Inflammatory macrophage (primary cell): ENCODE data around the gene ALX3.

Experiments used
- DNase-seq, 2 donors: peaks; one replicate each; pipeline ENCODE4 v3.0.0-alpha.2; 2020 to 2022

Gene ALX3

GRCh38 chr1:110064576-110065337 lies 5.7 kb downstream of the ALX3 start:
- DNase-seq: no peak

DNA sequence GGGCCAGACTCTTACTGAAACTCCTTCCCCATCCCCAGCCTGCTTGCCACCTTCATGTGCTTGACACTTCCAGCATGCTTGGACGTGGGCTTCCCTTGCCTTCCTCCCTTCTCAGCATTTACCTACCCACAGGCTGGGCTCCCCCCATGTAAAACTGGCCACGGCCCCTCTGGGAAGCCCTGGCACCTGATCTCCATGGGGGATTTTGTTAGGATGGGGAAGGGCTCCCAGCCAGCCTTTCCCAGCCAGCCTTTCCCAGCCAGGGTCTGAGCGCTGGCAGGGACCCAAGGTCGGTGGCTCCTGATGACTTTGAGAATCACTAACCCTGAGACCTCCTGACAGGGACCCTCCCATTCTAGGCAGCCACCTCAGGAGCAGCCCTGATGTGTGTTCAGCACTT lies 6.7 kb downstream of the ALX3 start:
- no peak for DNase-seq

GRCh38 chr1:110062612-110063011 lies 7.9 kb downstream of the ALX3 start:
- DNase-seq: no peak

GRCh38 chr1:110061341-110061740 lies 9.1 kb downstream of the ALX3 start:
- DNase-seq: no peak

GRCh38 chr1:110060662-110061060 lies 9.8 kb downstream of the ALX3 start:
- DNase-seq: no peak

- peak; percentile 63 to 68 for DNase-seq
Measured at GRCh38 chr1:110060034-110060661, 10.3 kb downstream of the ALX3 start.

- no peak for DNase-seq
Measured at GRCh38 chr1:110059133-110059863, 11.2 kb downstream of the ALX3 start.

GRCh38 chr1:110058591-110058990 lies 11.9 kb downstream of the ALX3 start:
- no peak for DNase-seq

GRCh38 chr1:110057963-110058518 lies 12.4 kb downstream of the ALX3 start:
- peak; percentile 68 to 77 for DNase-seq

DNA sequence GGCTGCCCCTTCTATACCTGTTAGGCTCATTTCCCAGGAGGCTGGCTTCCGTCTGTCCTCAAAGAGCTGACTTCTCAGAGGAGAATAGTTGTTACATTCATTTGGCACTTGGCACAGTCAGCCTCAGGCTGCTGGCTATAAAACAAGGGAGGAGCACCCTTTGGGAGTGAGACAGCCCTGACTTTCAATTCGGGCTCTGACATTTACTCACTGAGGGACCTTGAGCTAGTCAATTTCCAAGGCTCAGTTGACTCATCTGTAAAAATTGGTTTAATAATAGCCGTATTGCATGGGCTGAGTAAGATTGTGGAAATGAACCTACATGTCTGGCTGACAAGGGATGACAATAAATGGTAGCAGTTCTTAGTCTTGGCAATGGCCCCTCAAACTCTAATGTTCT lies 13.7 kb downstream of the ALX3 start:
- no peak for DNase-seq

GRCh38 chr1:110056285-110056683 lies 14.2 kb downstream of the ALX3 start:
- no peak for DNase-seq

DNA sequence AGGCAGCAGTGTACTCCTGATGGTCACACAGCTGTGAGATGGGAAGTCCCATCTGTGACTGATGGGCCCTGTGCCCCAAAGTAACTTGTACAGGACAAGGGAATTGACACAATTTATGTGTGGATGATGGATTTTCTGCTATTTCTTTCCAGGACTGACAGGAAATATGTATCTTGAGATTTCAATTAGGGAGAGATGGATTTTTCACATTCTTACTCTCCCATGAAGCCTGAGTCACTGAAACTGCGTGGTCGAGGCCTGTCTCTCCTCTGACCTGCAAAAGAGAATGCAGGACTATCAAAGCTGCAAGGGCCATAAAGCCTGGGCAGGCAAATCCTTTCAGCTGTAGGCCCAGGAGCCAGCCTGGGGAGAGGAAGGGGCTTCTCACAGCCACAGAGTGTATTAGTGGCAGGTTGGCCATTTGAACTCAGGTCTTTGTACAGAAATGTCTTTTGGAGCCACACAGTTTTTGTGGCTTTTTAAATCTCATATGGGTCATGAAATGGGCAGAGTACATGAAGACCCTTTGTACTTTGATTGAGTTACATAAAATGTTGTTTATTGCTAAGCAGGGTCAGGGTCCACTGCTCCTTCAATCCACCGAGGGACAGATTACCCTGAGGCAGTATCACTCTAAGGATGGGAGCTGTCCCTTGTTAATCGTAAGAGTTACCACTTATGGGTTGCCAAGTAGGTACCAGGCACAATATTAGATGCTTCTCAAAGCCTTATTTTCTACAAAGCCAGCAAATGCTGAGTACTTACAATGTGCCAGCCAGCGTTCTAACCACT lies 14.8 kb downstream of the ALX3 start:
- no peak for DNase-seq

DNA sequence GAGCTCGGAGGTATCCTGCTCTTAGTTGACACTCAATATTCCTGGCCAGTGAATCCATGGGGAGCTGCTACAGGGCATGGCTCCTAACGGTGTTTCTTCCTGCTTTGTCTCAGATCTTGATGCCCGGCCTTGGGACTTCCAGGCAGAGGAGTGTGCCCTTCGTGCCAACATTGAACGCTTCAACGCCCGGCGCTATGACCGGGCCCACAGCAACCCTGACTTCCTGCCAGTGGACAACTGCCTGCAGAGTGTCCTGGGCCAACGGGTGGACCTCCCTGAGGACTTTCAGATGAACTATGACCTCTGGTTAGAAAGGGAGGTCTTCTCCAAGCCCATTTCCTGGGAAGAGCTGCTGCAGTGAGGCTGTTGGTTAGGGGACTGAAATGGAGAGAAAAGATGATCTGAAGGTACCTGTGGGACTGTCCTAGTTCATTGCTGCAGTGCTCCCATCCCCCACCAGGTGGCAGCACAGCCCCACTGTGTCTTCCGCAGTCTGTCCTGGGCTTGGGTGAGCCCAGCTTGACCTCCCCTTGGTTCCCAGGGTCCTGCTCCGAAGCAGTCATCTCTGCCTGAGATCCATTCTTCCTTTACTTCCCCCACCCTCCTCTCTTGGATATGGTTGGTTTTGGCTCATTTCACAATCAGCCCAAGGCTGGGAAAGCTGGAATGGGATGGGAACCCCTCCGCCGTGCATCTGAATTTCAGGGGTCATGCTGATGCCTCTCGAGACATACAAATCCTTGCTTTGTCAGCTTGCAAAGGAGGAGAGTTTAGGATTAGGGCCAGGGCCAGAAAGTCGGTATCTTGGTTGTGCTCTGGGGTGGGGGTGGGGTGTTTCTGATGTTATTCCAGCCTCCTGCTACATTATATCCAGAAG lies 16.7 kb downstream of the ALX3 start:
- DNase-seq: peak; percentile 36 to 59

GRCh38 chr1:110051262-110051648 lies 19.2 kb downstream of the ALX3 start:
- DNase-seq: no peak

- no peak for DNase-seq
Measured at GRCh38 chr1:110050602-110051261, 19.7 kb downstream of the ALX3 start.

DNA sequence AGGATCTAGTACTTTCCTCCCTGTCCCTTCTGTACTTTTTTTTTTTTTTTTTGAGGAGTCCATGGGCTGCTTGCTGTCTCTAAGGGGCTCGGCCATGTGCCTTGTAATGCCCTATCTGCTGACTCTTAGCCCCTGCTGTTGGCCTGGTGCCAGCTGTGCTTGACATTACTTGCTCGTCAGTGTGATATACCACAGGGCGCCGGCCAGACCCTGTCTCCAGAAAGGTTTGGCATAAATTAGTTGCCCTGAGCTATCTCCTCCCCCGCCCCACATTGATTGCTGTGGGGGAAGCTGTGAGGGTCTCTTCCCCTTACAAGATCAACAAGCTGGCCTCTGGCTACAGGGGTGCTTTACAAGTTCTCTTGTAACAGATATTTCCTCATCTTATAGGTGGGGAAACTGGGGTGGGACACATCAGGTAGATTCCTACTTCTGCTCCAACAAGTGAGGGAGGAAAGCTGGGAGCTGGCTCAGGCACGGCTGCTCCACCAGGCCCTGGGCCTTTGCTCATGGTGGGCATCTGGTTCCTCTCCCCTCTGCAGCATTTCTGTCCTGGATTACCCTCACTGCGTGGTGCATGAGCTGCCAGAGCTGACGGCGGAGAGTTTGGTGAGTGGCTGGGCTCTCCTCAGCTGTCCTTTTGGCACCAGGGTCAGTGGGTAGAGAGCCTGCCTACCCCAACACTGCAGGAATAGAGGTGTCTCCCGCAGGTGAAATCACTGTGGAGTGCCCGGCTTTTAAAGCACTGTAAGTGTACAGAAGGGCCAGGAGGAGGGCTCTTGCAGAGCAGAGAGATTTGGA lies 20.5 kb downstream of the ALX3 start:
- no peak for DNase-seq

- DNase-seq: no peak
Measured at GRCh38 chr1:110048923-110049601, 21.4 kb downstream of the ALX3 start.

- no peak for DNase-seq
Measured at GRCh38 chr1:110048240-110048639, 22.2 kb downstream of the ALX3 start.

DNA sequence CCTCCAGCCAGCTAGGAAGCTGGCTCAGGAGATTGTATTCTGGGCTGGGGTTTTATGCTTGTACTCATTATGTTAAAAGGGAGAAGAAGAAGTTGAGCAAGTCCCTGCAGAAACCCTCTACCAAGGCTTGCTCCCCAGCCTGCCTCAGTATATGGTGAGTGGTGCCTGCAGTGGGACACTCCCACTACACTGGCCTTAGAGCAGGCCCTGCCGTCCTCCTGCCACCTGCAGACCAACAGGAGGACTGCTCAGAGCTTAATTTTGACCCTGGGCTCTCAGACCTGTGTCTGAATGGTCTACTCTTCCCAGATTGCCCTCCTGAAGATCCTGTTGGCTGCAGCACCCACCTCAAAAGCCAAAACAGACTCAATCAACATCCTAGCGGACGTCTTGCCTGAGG lies 23.0 kb downstream of the ALX3 start:
- DNase-seq: no peak

DNA sequence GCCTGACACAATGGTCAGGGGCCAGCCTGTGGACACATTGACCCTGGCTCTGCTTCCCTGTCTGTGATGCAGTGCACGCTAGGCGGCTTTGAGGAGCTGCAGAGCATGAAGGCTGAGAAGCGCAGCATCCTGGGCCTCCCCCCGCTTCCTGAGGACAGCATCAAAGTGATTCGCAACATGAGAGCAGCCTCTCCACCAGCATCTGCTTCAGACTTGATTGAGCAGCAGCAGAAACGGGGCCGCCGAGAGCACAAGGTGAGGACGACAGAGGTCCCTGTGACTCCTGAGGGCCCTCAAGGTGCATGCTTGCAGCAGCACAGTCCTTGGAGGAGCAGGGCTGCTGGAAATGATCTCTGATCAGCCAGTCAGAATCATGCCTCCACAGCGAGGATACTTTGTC lies 27.5 kb downstream of the ALX3 start:
- DNase-seq: no peak
